ENCODE results near the gene CYBA. TPM values are rescaled to one million over a fixed set of nuclear protein-coding genes. Genes with fewer than 3 reads are reported as not detected.

Gene CYBA
- polyA plus RNA-seq, 2 of the 4 experiments (the other 2 are of a cell fraction), result 75.7 to 185 TPM

- TF ChIP-seq CHD4 (IDR thresholded peaks at IDR 0.05; ENCODE audit: borderline replicate concordance) (no peak), MYC (IDR thresholded peaks at IDR 0.05; ENCODE audit: borderline replicate concordance, low read length) (no peak), JUNB (IDR thresholded peaks at IDR 0.05) (no peak), FOSL2 (IDR thresholded peaks at IDR 0.05) (no peak), FOSL2 (CRISPR knock-in tag; IDR thresholded peaks at IDR 0.05) (no peak)
- ChIA-PET CTCF (no interaction called here), POLR2A (no interaction called here)
- DNase-seq (ENCODE audit: low read depth in 1 of 2, low spot score in 1 of 2) (no peak), FAIRE-seq (no peak), ATAC-seq (no peak)
- Histone ChIP-seq H3K9me3 (no peaks in the 10 kb centered on the region), H3K4me2 (no peak overlapping the region), H3K27ac (no peak overlapping the region), H3K4me3 (no peak overlapping the region), H3K4me1 (peaks cover 11% of the 10 kb centered on the region)
- 97% methylated on average over 16 of the region's 16 CpGs for WGBS (ENCODE audit: missing lambda C conversion rate)
Observed at GRCh38 chr16:88645455-88645854, 5.4 kb downstream of the CYBA start.

- WGBS (ENCODE audit: missing lambda C conversion rate), result 83% methylated on average over 4 of the region's 9 CpGs
- no peak for ATAC-seq
Observed at GRCh38 chr16:88643644-88643932, 7.3 kb downstream of the CYBA start.

GRCh38 chr16:88642881-88643643 is 7.8 kb downstream of the CYBA start:
- WGBS (ENCODE audit: missing lambda C conversion rate), result 96% methylated on average over 38 of the region's 58 CpGs
- ATAC-seq, result no peak
- Histone ChIP-seq H3K27ac (no peak overlapping the region), H3K4me3 (no peak overlapping the region), H3K4me1 (no peaks in the 10 kb centered on the region), H3K9me3 (no peaks in the 10 kb centered on the region), H3K4me2 (no peak overlapping the region)
- CTCF ChIA-PET, result interaction anchor here (0.9 to 1.4 kb wide), 2 partner anchors 29 to 94 kb away, joined by 3 to 4 read pairs; no protein-coding TSS in a partner anchor
- POLR2A ChIA-PET, result no interaction called here
- TF ChIP-seq RARB (CRISPR knock-in tag; IDR thresholded peaks at IDR 0.05) (no peak), MYC (IDR thresholded peaks at IDR 0.05; ENCODE audit: borderline replicate concordance, low read length) (no peak)
- no peak for DNase-seq (ENCODE audit: low read depth in 1 of 2, low spot score in 1 of 2)
- no peak for FAIRE-seq

More at GRCh38 chr16:88643644-88643932, 7.3 kb downstream of the CYBA start:
- DNase-seq (ENCODE audit: low read depth in 1 of 2, low spot score in 1 of 2) (no peak), FAIRE-seq (no peak)
- H3K4me3 ChIP-seq, result no peak overlapping the region
- no peak overlapping the region for H3K4me2 ChIP-seq
- no peak overlapping the region for H3K27ac ChIP-seq
- TF ChIP-seq CBX2 (IDR thresholded peaks at IDR 0.05; ENCODE audit: borderline replicate concordance, low read depth) (no peak), POLR2A (IDR thresholded peaks at IDR 0.05; ENCODE audit: low read length) (no peak), CTCF (IDR thresholded peaks at IDR 0.05) (no peak), USF2 (IDR thresholded peaks at IDR 0.05) (no peak), HOXB13 (CRISPR knock-in tag; IDR thresholded peaks at IDR 0.05; ENCODE audit: low read depth) (no peak), POLR2AphosphoS2 (conservative IDR thresholded peaks at IDR 0.05; ENCODE audit: low read length) (no peak), HOXA7 (CRISPR knock-in tag; IDR thresholded peaks at IDR 0.05) (no peak), CHD2 (IDR thresholded peaks at IDR 0.05; ENCODE audit: low read length, partially characterized antibody) (no peak), CEBPB (IDR thresholded peaks at IDR 0.05) (no peak), JUN (IDR thresholded peaks at IDR 0.05) (no peak), CHD4 (IDR thresholded peaks at IDR 0.05; ENCODE audit: borderline replicate concordance) (no peak), MYC (IDR thresholded peaks at IDR 0.05; ENCODE audit: borderline replicate concordance, low read length) (no peak), ESRRA (IDR thresholded peaks at IDR 0.05; ENCODE audit: borderline replicate concordance, low read length) (no peak), HES2 (IDR thresholded peaks at IDR 0.05) (no peak), EHMT2 (IDR thresholded peaks at IDR 0.05; ENCODE audit: low read depth) (no peak), FOSL2 (IDR thresholded peaks at IDR 0.05) (no peak), FOSL2 (CRISPR knock-in tag; IDR thresholded peaks at IDR 0.05) (no peak), CBX8 (IDR thresholded peaks at IDR 0.05) (no peak), ZC3H11A (IDR thresholded peaks at IDR 0.05) (no peak), MAZ (IDR thresholded peaks at IDR 0.05; ENCODE audit: borderline replicate concordance, low read depth, low read length) (no peak)
- no peaks in the 10 kb centered on the region for H3K4me1 ChIP-seq
- ChIA-PET POLR2A (no interaction called here), CTCF (no interaction called here)
- no peaks in the 10 kb centered on the region for H3K9me3 ChIP-seq
